IPS DF 4.7 (cell line): ENCODE data around the gene PPP1R15A.
"Not testable (repeated sequence)": the region's sequence is repeated elsewhere in the genome, so short reads cannot be mapped to it uniquely, and the experiment has no call there.

Source experiments
- DNase-seq: peaks from one replicate; pipeline ENCODE4 v3.0.0-alpha.2; 2013; ENCODE audit warnings: low spot score; ENCODE audit errors: extremely low read depth

Gene PPP1R15A

GRCh38 chr19:48859711-48860572, 12.3 kb upstream of the PPP1R15A start:
- no peak for DNase-seq

- DNase-seq, result no peak
Measured at GRCh38 chr19:48861313-48861712, 10.9 kb upstream of the PPP1R15A start.

- no peak for DNase-seq
Measured at GRCh38 chr19:48862827-48863226, 9.4 kb upstream of the PPP1R15A start.

GRCh38 chr19:48866692-48867091, 5.5 kb upstream of the PPP1R15A start:
- DNase-seq, result no peak

- DNase-seq, result no peak
Measured at GRCh38 chr19:48867123-48867745, 5.0 kb upstream of the PPP1R15A start.

- no peak for DNase-seq
Measured at GRCh38 chr19:48867746-48868113, 4.5 kb upstream of the PPP1R15A start.

- no peak for DNase-seq
Measured at GRCh38 chr19:48868114-48868886, 3.9 kb upstream of the PPP1R15A start, which contains the start of gene PLEKHA4. PLEKHA4 (minus strand) TSS chr19:48868617; CDS start chr19:48867620, 997 bp downstream.

GRCh38 chr19:48870048-48870447, 2.2 kb upstream of the PPP1R15A start:
- no peak for DNase-seq

GRCh38 chr19:48871471-48872181, 595 bp upstream of the PPP1R15A start:
- DNase-seq, result not testable (repeated sequence)

GRCh38 chr19:48872884-48873475, 759 bp downstream of the PPP1R15A start:
- DNase-seq, result no peak

GRCh38 chr19:48873476-48874302, 1.5 kb downstream of the PPP1R15A start:
- DNase-seq, result no peak

- DNase-seq, result no peak
Measured at GRCh38 chr19:48874303-48875135, 2.3 kb downstream of the PPP1R15A start.

GRCh38 chr19:48876043-48876981, 4.1 kb downstream of the PPP1R15A start:
- not testable (repeated sequence) for DNase-seq

- DNase-seq, result no peak
Measured at GRCh38 chr19:48877855-48878195, 5.6 kb downstream of the PPP1R15A start.

- DNase-seq, result no peak
Measured at GRCh38 chr19:48878196-48879024, 6.2 kb downstream of the PPP1R15A start.

- no peak for DNase-seq
Measured at GRCh38 chr19:48879025-48879637, 6.9 kb downstream of the PPP1R15A start.

GRCh38 chr19:48879696-48880095, 7.5 kb downstream of the PPP1R15A start:
- DNase-seq, result not testable (repeated sequence)
